ENCODE measurements around the gene NPAT. TPM values are rescaled to one million over a fixed set of nuclear protein-coding genes. Genes with fewer than 3 reads are reported as not detected.

NPAT gene
- total RNA-seq (2021) (26.5 and 27.9 TPM in 2 replicates), Bru-seq, nascent RNA (percentile 91 among the genes with signal in this experiment), BruChase-seq, experiment 1, labeled RNA remaining after a 2-hour chase (percentile 90 among the genes with signal in this experiment), BruChase-seq, experiment 2, labeled RNA remaining after a 6-hour chase (percentile 74 among the genes with signal in this experiment)
- long read RNA-seq, full-length matches to known transcripts = 2 of 4 reads
- long read RNA-seq, partial matches to known transcripts = 2 of 4 reads
- long read RNA-seq, other reads (novel, unspliced or antisense) = 0 of 4 reads

DNA sequence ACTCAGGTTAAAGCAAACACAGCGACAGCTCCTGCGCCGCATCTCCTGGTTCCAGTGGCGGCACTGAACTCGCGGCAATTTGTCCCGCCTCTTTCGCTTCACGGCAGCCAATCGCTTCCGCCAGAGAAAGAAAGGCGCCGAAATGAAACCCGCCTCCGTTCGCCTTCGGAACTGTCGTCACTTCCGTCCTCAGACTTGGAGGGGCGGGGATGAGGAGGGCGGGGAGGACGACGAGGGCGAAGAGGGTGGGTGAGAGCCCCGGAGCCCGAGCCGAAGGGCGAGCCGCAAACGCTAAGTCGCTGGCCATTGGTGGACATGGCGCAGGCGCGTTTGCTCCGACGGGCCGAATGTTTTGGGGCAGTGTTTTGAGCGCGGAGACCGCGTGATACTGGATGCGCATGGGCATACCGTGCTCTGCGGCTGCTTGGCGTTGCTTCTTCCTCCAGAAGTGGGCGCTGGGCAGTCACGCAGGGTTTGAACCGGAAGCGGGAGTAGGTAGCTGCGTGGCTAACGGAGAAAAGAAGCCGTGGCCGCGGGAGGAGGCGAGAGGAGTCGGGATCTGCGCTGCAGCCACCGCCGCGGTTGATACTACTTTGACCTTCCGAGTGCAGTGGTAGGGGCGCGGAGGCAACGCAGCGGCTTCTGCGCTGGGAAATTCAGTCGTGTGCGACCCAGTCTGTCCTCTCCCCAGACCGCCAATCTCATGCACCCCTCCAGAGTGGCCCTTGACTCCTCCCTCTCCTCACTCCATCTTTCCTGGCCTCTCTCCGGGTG lies at the start of gene NPAT, which contains the start of gene ATM:
Gene NPAT (minus strand): TSS at position 65 of the 774 bp plus-strand sequence. CDS start 102 bp downstream, outside the sequence.
Gene ATM (plus strand): TSS at position 494 of the 774 bp plus-strand sequence. CDS start 4,558 bp downstream, outside the sequence.
- peaks cover 6% of the 10 kb centered on the region for H3K36me3 ChIP-seq (ENCODE audit: insufficient read depth, low read length, poor library complexity, severe bottlenecking)
- H3K27me3 ChIP-seq (replicated peaks; ENCODE audit: insufficient read depth, low read depth, low read length, poor library complexity) = no peaks in the 10 kb centered on the region
- ChIA-PET POLR2A (ENCODE audit: low non-redundant PET) (no interaction called here), CTCF (interaction anchor here (0.6 to 0.8 kb wide), 3 partner anchors 316 to 475 kb away, joined by 3 to 5 read pairs (median 3); no protein-coding TSS in a partner anchor)
- H3K4me1 ChIP-seq (ENCODE audit: insufficient read depth, low read length, poor library complexity, severe bottlenecking) = peaks cover 44% of the 10 kb centered on the region
- BruUV-seq (replicated peaks) = no TSS peak
- DNase-seq (ENCODE audit: low spot score) = peak; percentile 100
- H3K4me3 ChIP-seq (ENCODE audit: low read depth, low read length, poor library complexity, severe bottlenecking) = peak within 1 kb of the TSS; percentile 81
- H3K27ac ChIP-seq (ENCODE audit: low read depth, low read length, poor library complexity, severe bottlenecking) = peak within 1 kb of the TSS; percentile 94
- intact Hi-C loops (cut with micrococcal nuclease; ENCODE audit: unreplicated experiment) = loop anchor here (1.0 to 10.0 kb wide), 4 partner anchors 245 to 445 kb away; partner anchors contain the start of genes C11orf65, DDX10 and POGLUT3
- no peak for TF ChIP-seq EZH2 (IDR thresholded peaks at IDR 0.05; ENCODE audit: borderline replicate concordance, low read depth, low read length, poor library complexity, severe bottlenecking)
- TF ChIP-seq, protein P1, sequence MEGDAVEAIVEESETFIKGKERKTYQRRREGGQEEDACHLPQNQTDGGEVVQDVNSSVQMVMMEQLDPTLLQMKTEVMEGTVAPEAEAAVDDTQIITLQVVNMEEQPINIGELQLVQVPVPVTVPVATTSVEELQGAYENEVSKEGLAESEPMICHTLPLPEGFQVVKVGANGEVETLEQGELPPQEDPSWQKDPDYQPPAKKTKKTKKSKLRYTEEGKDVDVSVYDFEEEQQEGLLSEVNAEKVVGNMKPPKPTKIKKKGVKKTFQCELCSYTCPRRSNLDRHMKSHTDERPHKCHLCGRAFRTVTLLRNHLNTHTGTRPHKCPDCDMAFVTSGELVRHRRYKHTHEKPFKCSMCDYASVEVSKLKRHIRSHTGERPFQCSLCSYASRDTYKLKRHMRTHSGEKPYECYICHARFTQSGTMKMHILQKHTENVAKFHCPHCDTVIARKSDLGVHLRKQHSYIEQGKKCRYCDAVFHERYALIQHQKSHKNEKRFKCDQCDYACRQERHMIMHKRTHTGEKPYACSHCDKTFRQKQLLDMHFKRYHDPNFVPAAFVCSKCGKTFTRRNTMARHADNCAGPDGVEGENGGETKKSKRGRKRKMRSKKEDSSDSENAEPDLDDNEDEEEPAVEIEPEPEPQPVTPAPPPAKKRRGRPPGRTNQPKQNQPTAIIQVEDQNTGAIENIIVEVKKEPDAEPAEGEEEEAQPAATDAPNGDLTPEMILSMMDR (conservative IDR thresholded peaks at IDR 0.05; ENCODE audit: low read depth, low read length) = peak; percentile 97
- H3K9me3 ChIP-seq (ENCODE audit: low read depth, low read length, poor library complexity, severe bottlenecking) = no peaks in the 10 kb centered on the region

DNA sequence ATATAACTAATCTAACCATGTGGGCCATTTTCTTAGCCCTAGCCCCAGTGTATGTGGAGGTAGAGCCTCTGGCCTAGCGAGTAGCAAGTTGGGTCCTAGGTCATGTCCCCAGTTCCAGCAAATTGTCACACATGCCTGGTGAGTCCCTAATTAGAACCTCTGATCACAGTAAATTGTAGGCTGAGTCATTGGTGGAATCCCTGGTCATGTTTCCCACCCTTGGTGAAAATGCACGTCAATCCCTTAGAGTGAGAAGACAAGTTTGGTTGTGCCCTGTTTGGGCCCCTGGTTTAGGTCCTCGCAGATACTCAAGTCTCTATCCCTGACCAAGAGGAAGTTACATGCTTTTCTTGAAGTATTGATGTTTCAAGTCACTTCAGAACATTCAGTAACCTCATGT lies 47.1 kb upstream of the NPAT start:
- no peak for DNase-seq (ENCODE audit: low spot score)
- intact Hi-C loops (cut with micrococcal nuclease; ENCODE audit: unreplicated experiment) = no loop called here
- CTCF ChIA-PET = no interaction called here
- H3K4me1 ChIP-seq (ENCODE audit: insufficient read depth, low read length, poor library complexity, severe bottlenecking) = no peaks in the 10 kb centered on the region
- no peaks in the 10 kb centered on the region for H3K27me3 ChIP-seq (replicated peaks; ENCODE audit: insufficient read depth, low read depth, low read length, poor library complexity)
- H3K27ac ChIP-seq (ENCODE audit: low read depth, low read length, poor library complexity, severe bottlenecking) = no peak overlapping the region
- POLR2A ChIA-PET (ENCODE audit: low non-redundant PET) = interaction anchor here (0.6 kb wide), 1 partner anchor 1014 kb away, joined by 3 read pairs; no protein-coding TSS in a partner anchor
- no peak overlapping the region for H3K4me3 ChIP-seq (ENCODE audit: low read depth, low read length, poor library complexity, severe bottlenecking)
- no TSS peak for BruUV-seq (replicated peaks)
- no peaks in the 10 kb centered on the region for H3K9me3 ChIP-seq (ENCODE audit: low read depth, low read length, poor library complexity, severe bottlenecking)
- no peak for TF ChIP-seq EZH2 (IDR thresholded peaks at IDR 0.05; ENCODE audit: borderline replicate concordance, low read depth, low read length, poor library complexity, severe bottlenecking)
- TF ChIP-seq, protein P1 (conservative IDR thresholded peaks at IDR 0.05; ENCODE audit: low read depth, low read length) = no peak
- peaks cover 15% of the 10 kb centered on the region for H3K36me3 ChIP-seq (ENCODE audit: insufficient read depth, low read length, poor library complexity, severe bottlenecking)

DNA sequence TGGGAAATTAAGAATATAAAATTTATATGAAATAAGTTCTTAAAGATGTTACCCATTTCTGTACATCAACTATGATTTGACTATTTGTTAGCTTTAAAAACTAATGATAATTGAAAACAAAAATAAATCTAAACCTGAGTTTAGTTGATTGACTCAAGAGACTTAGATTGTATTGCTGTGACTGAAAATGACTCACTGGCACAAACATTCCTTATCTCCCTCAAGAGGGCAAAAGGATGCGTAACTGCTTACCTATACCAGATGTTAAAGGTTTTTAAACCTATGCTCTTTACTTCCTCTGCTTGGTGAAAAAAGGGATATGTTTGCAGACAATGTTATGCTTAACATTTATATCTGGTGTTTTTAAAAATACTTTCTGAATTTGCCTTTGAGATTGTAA lies 30.7 kb upstream of the NPAT start:
- Histone ChIP-seq H3K9me3 (ENCODE audit: low read depth, low read length, poor library complexity, severe bottlenecking) (no peaks in the 10 kb centered on the region), H3K27ac (ENCODE audit: low read depth, low read length, poor library complexity, severe bottlenecking) (no peak overlapping the region), H3K4me1 (ENCODE audit: insufficient read depth, low read length, poor library complexity, severe bottlenecking) (no peaks in the 10 kb centered on the region), H3K4me3 (ENCODE audit: low read depth, low read length, poor library complexity, severe bottlenecking) (no peak overlapping the region), H3K27me3 (replicated peaks; ENCODE audit: insufficient read depth, low read depth, low read length, poor library complexity) (no peaks in the 10 kb centered on the region), H3K36me3 (ENCODE audit: insufficient read depth, low read length, poor library complexity, severe bottlenecking) (peaks cover 45% of the 10 kb centered on the region)
- CTCF ChIA-PET = no interaction called here
- TF ChIP-seq, protein P1 (conservative IDR thresholded peaks at IDR 0.05; ENCODE audit: low read depth, low read length) = no peak
- no peak for TF ChIP-seq EZH2 (IDR thresholded peaks at IDR 0.05; ENCODE audit: borderline replicate concordance, low read depth, low read length, poor library complexity, severe bottlenecking)
- intact Hi-C loops (cut with micrococcal nuclease; ENCODE audit: unreplicated experiment) = no loop called here
- POLR2A ChIA-PET (ENCODE audit: low non-redundant PET) = no interaction called here
- no TSS peak for BruUV-seq (replicated peaks)
- DNase-seq (ENCODE audit: low spot score) = no peak

Measured in A673 (cell line).